CD1c-positive myeloid dendritic cell (primary cell): ENCODE results near the gene NLGN1.

ENCODE experiments used
- DNase-seq: peaks from one replicate; pipeline ENCODE4 v3.0.0-alpha.2; 2016; ENCODE audit errors: extremely low spot score

Gene NLGN1

GRCh38 chr3:174083706-174084105 is 686.2 kb downstream of the NLGN1 start:
- no peak for DNase-seq

DNA sequence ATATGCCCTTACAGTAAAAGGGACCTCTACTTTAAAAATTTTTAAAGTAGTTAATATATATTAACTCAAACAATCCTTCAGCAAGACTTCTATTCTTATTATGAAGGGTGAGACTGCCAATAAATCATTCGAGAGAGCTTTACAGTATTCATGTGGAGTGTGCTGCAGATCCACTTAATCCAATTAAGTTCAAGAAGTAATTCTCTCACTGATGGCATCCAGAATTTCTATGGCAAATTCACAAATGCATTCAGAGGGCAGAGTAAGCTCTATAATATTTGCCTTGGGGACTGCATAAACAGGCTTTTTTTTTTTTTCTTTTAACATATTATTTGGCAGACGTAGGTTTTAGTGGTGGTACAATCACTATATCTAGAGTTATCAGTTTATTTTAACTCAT is 692.0 kb downstream of the NLGN1 start:
- no peak for DNase-seq

DNA sequence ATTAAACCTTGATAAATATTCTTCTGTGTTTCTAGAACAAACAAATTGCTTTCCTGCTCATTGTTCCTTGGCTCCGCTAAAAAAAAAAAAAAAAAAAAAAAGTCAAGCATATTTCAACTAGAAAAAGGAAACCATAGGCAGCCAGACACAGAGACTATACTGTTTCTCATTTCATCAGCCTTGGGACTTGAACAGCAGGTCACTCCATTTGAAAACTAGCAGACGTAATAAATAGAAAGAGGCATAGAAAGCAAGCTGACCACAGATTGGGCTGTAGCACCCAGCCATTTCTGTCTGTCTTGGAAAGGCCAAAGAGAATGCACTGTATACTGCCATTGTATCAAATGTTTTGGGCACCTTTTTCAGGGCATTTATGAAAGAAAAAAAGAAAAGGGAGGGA is 697.1 kb downstream of the NLGN1 start:
- DNase-seq: no peak

GRCh38 chr3:174097686-174098085 is 700.1 kb downstream of the NLGN1 start:
- no peak for DNase-seq

- DNase-seq: no peak
These were observed 701.2 kb downstream of the NLGN1 start for GRCh38 chr3:174098746-174099145.

DNA sequence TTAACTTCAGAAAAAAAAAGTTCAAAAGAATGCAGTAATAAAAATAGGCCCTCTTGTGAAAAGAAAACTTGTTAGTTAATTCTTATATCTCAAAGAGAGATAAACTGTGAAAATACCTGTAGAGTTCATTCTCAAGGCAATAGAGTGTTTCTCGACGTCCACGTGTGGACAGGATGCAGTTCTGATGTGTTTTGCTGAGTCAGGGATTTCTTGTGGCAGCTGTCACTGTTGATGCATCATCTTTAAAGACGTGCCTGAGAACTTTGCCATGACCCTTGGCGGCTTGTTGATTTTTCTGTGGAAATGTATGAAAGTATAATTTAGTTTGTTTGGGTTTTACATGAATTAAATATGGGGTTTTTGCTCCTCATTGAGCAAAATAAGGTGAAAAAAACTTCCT is 702.2 kb downstream of the NLGN1 start:
- DNase-seq: no peak

- no peak for DNase-seq
These were observed 703.2 kb downstream of the NLGN1 start for GRCh38 chr3:174100744-174101143.

- no peak for DNase-seq
These were observed 703.7 kb downstream of the NLGN1 start for GRCh38 chr3:174101244-174101643.

GRCh38 chr3:174102274-174102673 is 704.7 kb downstream of the NLGN1 start:
- no peak for DNase-seq

- DNase-seq: no peak
These were observed 705.3 kb downstream of the NLGN1 start for GRCh38 chr3:174102866-174103265.

GRCh38 chr3:174110761-174111160 is 713.2 kb downstream of the NLGN1 start:
- peak; percentile 27 for DNase-seq

- no peak for DNase-seq
These were observed 714.2 kb downstream of the NLGN1 start for GRCh38 chr3:174111776-174112175.

DNA sequence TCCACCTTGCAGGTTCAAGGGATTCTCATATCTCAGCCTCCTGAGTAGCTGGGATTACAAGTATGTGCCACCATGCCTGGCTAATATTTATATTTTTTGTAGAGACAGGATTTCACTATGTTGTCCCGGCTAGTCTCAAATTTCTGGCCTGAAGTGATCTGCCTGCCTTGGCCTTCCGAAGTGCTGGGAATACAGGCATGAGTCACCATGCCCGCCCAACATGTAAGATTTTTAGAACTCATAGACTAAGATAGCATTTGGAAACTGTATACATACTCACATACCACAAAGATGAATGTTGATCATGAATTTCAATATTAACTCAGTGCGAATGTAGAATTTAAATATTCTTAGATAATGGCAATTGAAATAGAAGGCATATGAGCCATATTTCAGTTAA is 718.9 kb downstream of the NLGN1 start:
- DNase-seq: no peak

GRCh38 chr3:174120997-174121396 is 723.5 kb downstream of the NLGN1 start:
- DNase-seq: no peak

- DNase-seq: no peak
These were observed 724.9 kb downstream of the NLGN1 start for GRCh38 chr3:174122411-174122810.

DNA sequence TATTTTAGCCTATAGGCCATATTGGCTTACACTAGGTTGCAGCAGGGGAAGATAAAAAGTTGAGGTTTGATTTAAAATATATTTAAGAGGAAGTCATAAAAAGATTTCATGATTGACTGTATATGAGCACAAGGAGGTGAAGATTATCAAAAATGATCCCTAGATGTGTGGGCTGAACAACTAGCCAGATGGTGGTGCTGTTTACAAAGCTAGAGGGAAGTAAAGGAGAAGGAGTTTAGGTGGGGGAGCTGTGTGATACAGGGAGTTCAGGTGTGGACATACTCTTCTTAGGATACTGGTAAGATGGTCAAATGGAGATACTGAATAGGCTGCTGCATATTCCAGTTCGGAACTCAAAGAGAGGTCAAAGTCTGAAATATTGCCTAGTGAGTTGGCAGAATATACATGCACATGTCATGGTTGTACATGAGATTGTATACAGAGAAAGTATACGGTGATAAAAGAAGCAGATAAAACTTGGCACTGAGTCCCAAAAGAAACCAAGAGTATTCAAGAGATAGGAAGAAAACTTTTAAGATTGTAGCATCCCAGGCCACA is 727.8 kb downstream of the NLGN1 start:
- no peak for DNase-seq

GRCh38 chr3:174126990-174127758 is 729.6 kb downstream of the NLGN1 start:
- DNase-seq: no peak

GRCh38 chr3:174132006-174132405 is 734.5 kb downstream of the NLGN1 start:
- no peak for DNase-seq

GRCh38 chr3:174132421-174133042 is 735.0 kb downstream of the NLGN1 start:
- DNase-seq: no peak

DNA sequence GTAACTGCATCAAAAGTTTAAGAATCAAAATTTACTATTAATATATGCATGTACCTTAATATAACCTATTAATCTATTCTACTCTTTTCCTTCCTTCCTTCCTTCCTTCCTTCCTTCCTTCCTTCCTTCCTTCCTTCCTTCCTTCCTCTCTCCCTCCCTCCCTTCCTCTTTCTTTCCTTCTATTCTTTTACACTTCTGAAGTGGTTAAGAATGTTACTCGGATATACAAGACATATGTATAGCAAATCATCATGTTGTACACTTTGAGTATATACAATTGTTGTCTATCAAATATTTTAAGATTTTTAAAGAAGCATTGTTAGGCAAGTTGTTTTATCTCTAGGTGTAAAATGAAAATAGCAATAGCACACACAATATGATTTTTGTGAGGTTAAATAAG is 748.5 kb downstream of the NLGN1 start:
- DNase-seq: no peak

DNA sequence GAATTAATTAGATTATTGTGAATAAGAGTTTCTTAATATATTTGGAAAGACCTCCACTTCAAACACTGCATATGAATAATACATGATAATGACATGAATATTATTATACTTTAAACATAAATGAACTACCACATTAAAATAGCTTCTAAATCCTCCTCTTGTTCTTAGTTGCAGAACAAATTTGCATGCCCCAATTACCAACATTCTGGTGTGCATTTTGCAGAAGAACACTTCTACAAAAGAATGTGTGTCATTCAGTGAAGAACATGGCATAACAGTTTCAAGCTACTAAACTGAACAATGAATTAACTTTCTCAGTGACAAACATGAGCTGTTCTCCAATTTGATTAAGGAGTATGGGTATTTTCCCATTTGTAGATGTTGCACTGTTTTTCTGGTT is 750.3 kb downstream of the NLGN1 start:
- no peak for DNase-seq

GRCh38 chr3:174153871-174154270 is 756.3 kb downstream of the NLGN1 start:
- DNase-seq: no peak

DNA sequence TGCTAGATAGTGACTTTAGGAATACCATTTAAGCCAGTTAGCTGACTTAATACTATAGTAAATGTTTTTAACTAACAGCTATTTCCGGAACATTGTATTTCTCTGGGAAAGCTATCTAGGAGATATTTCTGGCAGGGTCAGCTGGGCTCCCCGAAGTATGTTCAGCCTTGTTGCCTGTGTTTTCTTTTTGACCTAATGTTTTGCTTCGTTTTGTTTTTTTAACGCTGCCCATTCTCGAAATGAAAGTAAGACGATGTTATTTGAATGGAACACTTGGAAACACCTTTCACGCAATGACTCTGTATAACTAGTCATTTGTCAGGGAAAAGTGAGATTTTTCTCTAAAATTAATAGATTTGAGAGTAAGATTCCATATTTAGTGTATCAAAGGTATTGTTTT is 758.7 kb downstream of the NLGN1 start:
- DNase-seq: no peak
